GM18868 (cell line): ENCODE results near the gene SLCO4C1.

ENCODE experiments used
- ATAC-seq: cut with Tn5 transposase; IDR thresholded peaks from one replicate; pipeline ENCODE4 v1.9.1; 2021; ENCODE audit warnings: mild to moderate bottlenecking, moderate library complexity; ENCODE audit not compliant: unreplicated experiment

SLCO4C1 gene

GRCh38 chr5:102271759-102272158 lies 24.3 kb downstream of the SLCO4C1 start:
- no peak for ATAC-seq

- no peak for ATAC-seq
Observed at GRCh38 chr5:102270036-102270435, 26.0 kb downstream of the SLCO4C1 start.

GRCh38 chr5:102262688-102263087 lies 33.4 kb downstream of the SLCO4C1 start:
- ATAC-seq: no peak

GRCh38 chr5:102249381-102249780 lies 46.7 kb downstream of the SLCO4C1 start:
- ATAC-seq: no peak

GRCh38 chr5:102243213-102243612 lies 52.9 kb downstream of the SLCO4C1 start:
- ATAC-seq: no peak

GRCh38 chr5:102241809-102242421 lies 54.2 kb downstream of the SLCO4C1 start:
- no peak for ATAC-seq

- ATAC-seq: peak; percentile 93
Observed at GRCh38 chr5:102231693-102232619, 64.1 kb downstream of the SLCO4C1 start.

GRCh38 chr5:102229685-102230084 lies 66.4 kb downstream of the SLCO4C1 start:
- ATAC-seq: no peak

GRCh38 chr5:102226321-102226720 lies 69.8 kb downstream of the SLCO4C1 start:
- no peak for ATAC-seq

GRCh38 chr5:102223542-102224477 lies 72.3 kb downstream of the SLCO4C1 start:
- peak; percentile 74 for ATAC-seq

GRCh38 chr5:102222772-102223171 lies 73.3 kb downstream of the SLCO4C1 start:
- ATAC-seq: no peak

- no peak for ATAC-seq
Observed at GRCh38 chr5:102221949-102222348, 74.1 kb downstream of the SLCO4C1 start.

GRCh38 chr5:102218159-102218558 lies 77.9 kb downstream of the SLCO4C1 start:
- ATAC-seq: peak; percentile 91

- no peak for ATAC-seq
Observed at GRCh38 chr5:102216678-102217077, 79.4 kb downstream of the SLCO4C1 start.

GRCh38 chr5:102211165-102211564 lies 84.9 kb downstream of the SLCO4C1 start:
- ATAC-seq: peak; percentile 95

- ATAC-seq: no peak
Observed at GRCh38 chr5:102200861-102201260, 95.2 kb downstream of the SLCO4C1 start.

- ATAC-seq: no peak
Observed at GRCh38 chr5:102196481-102196880, 99.6 kb downstream of the SLCO4C1 start.
